ENCODE results near the gene NYNRIN.
"Not testable (repeated sequence)": the region's sequence is repeated elsewhere in the genome, so short reads cannot be mapped to it uniquely, and the experiment has no call there.

NYNRIN gene

GRCh38 chr14:24368562-24369252, 30.1 kb upstream of the NYNRIN start:
- Histone ChIP-seq H3K4me3 (ENCODE audit: low read depth, low read length) (peak overlapping the region; percentile 87), H3K4me1 (peaks cover 20% of the 10 kb centered on the region), H3K27ac (peak overlapping the region; percentile 69), H3K36me3 (ENCODE audit: control insufficient read depth, insufficient read depth, low read length) (no peaks in the 10 kb centered on the region), H3K27me3 (ENCODE audit: control insufficient read depth, insufficient read depth, low read length) (no peaks in the 10 kb centered on the region), H2AFZ (peak overlapping the region; percentile 96), H3K9ac (peak overlapping the region; percentile 17), H3K79me2 (no peaks in the 10 kb centered on the region), H3K9me3 (ENCODE audit: control insufficient read depth, low read length) (no peaks in the 10 kb centered on the region), H3K4me2 (ENCODE audit: low read length) (peak overlapping the region; percentile 99)
- TF ChIP-seq CTCF (IDR thresholded peaks at IDR 0.05): no peak

GRCh38 chr14:24369463-24369862, 29.3 kb upstream of the NYNRIN start:
- no peaks in the 10 kb centered on the region for H3K79me2 ChIP-seq
- H3K27ac ChIP-seq: peak overlapping the region; percentile 69
- H3K9ac ChIP-seq: no peak overlapping the region
- peaks cover 20% of the 10 kb centered on the region for H3K4me1 ChIP-seq
- peak overlapping the region; percentile 99 for H3K4me2 ChIP-seq (ENCODE audit: low read length)
- no peaks in the 10 kb centered on the region for H3K9me3 ChIP-seq (ENCODE audit: control insufficient read depth, low read length)
- H3K36me3 ChIP-seq (ENCODE audit: control insufficient read depth, insufficient read depth, low read length): no peaks in the 10 kb centered on the region
- no peaks in the 10 kb centered on the region for H3K27me3 ChIP-seq (ENCODE audit: control insufficient read depth, insufficient read depth, low read length)
- H2AFZ ChIP-seq: peak overlapping the region; percentile 96
- no peak for TF ChIP-seq CTCF (IDR thresholded peaks at IDR 0.05)
- H3K4me3 ChIP-seq (ENCODE audit: low read depth, low read length): peak overlapping the region; percentile 87

GRCh38 chr14:24369907-24370687, 28.7 kb upstream of the NYNRIN start:
- Histone ChIP-seq H3K4me2 (ENCODE audit: low read length) (no peak overlapping the region), H3K27me3 (ENCODE audit: control insufficient read depth, insufficient read depth, low read length) (no peaks in the 10 kb centered on the region), H3K9me3 (ENCODE audit: control insufficient read depth, low read length) (no peaks in the 10 kb centered on the region), H3K4me1 (peaks cover 19% of the 10 kb centered on the region), H2AFZ (peak overlapping the region; percentile 29), H3K9ac (no peak overlapping the region), H3K4me3 (ENCODE audit: low read depth, low read length) (no peak overlapping the region), H3K79me2 (no peaks in the 10 kb centered on the region), H3K36me3 (ENCODE audit: control insufficient read depth, insufficient read depth, low read length) (no peaks in the 10 kb centered on the region), H3K27ac (no peak overlapping the region)
- TF ChIP-seq CTCF (IDR thresholded peaks at IDR 0.05): no peak

GRCh38 chr14:24370748-24371147, 28.1 kb upstream of the NYNRIN start:
- Histone ChIP-seq H3K27ac (no peak overlapping the region), H3K4me2 (ENCODE audit: low read length) (no peak overlapping the region), H3K9ac (no peak overlapping the region), H3K27me3 (ENCODE audit: control insufficient read depth, insufficient read depth, low read length) (no peaks in the 10 kb centered on the region), H3K9me3 (ENCODE audit: control insufficient read depth, low read length) (no peaks in the 10 kb centered on the region), H3K79me2 (no peaks in the 10 kb centered on the region), H2AFZ (no peak overlapping the region), H3K4me3 (ENCODE audit: low read depth, low read length) (no peak overlapping the region), H3K4me1 (peaks cover 15% of the 10 kb centered on the region), H3K36me3 (ENCODE audit: control insufficient read depth, insufficient read depth, low read length) (no peaks in the 10 kb centered on the region)
- TF ChIP-seq CTCF (IDR thresholded peaks at IDR 0.05): no peak

GRCh38 chr14:24371605-24372004, 27.2 kb upstream of the NYNRIN start:
- not testable (repeated sequence) for H3K9ac ChIP-seq; H3K27me3 ChIP-seq (ENCODE audit: control insufficient read depth, insufficient read depth, low read length); H3K9me3 ChIP-seq (ENCODE audit: control insufficient read depth, low read length); H3K4me3 ChIP-seq (ENCODE audit: low read depth, low read length); H3K79me2 ChIP-seq; H3K36me3 ChIP-seq (ENCODE audit: control insufficient read depth, insufficient read depth, low read length); H2AFZ ChIP-seq; H3K27ac ChIP-seq; H3K4me2 ChIP-seq (ENCODE audit: low read length)
- H3K4me1 ChIP-seq: peaks cover 11% of the 10 kb centered on the region

Data from parathyroid adenoma (tissue), 2 donors.